ENCODE data around the gene ZNF691.

Gene ZNF691

DNA sequence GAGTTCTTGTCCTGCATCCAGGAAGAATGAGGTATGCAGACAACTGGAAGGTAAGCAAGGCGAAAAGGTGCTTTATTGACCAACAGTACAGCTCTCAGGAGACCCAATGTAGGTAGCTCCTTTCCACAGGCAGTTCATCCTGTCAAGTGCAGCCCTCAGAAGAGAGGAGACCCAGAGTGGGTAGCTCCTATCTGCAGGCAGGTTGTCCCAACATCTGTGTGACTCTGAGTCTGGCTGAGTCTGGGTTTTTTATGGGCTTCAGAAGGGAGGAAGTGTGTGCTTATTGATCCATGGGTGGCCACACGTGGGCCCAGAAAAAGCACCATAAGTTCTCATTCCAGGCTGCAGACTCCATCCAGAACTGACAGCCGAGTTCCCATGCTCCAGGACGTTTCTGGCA is 34.0 kb downstream of the ZNF691 start:
- in situ Hi-C loops (cut with HindIII; ENCODE audit: low pct_ligation_motif_present, low sequenced_read_pairs) = no loop called here
- Histone ChIP-seq H3K36me3 (replicated peaks) (no peaks in the 10 kb centered on the region), H3K4me3 (ENCODE audit: low read depth, low read length) (no peak overlapping the region), H3K27ac (no peak overlapping the region), H3K27me3 (replicated peaks) (peaks cover 4% of the 10 kb centered on the region)
- no peak for DNase-seq
- TF ChIP-seq, protein P1, sequence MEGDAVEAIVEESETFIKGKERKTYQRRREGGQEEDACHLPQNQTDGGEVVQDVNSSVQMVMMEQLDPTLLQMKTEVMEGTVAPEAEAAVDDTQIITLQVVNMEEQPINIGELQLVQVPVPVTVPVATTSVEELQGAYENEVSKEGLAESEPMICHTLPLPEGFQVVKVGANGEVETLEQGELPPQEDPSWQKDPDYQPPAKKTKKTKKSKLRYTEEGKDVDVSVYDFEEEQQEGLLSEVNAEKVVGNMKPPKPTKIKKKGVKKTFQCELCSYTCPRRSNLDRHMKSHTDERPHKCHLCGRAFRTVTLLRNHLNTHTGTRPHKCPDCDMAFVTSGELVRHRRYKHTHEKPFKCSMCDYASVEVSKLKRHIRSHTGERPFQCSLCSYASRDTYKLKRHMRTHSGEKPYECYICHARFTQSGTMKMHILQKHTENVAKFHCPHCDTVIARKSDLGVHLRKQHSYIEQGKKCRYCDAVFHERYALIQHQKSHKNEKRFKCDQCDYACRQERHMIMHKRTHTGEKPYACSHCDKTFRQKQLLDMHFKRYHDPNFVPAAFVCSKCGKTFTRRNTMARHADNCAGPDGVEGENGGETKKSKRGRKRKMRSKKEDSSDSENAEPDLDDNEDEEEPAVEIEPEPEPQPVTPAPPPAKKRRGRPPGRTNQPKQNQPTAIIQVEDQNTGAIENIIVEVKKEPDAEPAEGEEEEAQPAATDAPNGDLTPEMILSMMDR (IDR thresholded peaks at IDR 0.05; ENCODE audit: low read depth, low read length, missing control alignments) = no peak

GRCh38 chr1:42886046-42886739 is 39.8 kb downstream of the ZNF691 start:
- no peaks in the 10 kb centered on the region for H3K27me3 ChIP-seq (replicated peaks)
- H3K36me3 ChIP-seq (replicated peaks) = no peaks in the 10 kb centered on the region
- no peak overlapping the region for H3K27ac ChIP-seq
- DNase-seq = no peak
- TF ChIP-seq, protein P1 (IDR thresholded peaks at IDR 0.05; ENCODE audit: low read depth, low read length, missing control alignments) = no peak
- no peak overlapping the region for H3K4me3 ChIP-seq (ENCODE audit: low read depth, low read length)
- in situ Hi-C loops (cut with HindIII; ENCODE audit: low pct_ligation_motif_present, low sequenced_read_pairs) = no loop called here

DNA sequence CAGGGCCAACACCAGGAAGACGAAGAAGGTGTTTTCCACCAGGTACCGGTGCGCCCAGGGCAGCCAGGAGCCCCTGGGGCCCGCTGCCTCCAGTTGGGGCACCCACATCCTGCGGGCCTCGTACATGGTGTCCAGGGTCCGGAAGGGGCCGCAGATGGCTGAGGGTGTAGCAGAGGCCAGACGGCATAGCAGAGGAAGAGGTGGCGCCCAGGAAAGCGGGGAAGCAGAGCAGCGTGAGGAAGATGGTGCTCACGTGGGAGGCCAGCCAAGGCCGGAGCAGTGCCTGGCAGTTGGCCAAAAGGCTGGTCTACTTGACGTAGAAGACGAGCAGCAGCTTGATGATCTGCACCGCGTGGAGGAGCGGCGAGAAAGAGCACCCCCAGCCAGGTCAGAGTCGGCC is 40.4 kb downstream of the ZNF691 start:
- no peak for DNase-seq
- TF ChIP-seq, protein P1 (IDR thresholded peaks at IDR 0.05; ENCODE audit: low read depth, low read length, missing control alignments) = no peak
- in situ Hi-C loops (cut with HindIII; ENCODE audit: low pct_ligation_motif_present, low sequenced_read_pairs) = no loop called here

DNA sequence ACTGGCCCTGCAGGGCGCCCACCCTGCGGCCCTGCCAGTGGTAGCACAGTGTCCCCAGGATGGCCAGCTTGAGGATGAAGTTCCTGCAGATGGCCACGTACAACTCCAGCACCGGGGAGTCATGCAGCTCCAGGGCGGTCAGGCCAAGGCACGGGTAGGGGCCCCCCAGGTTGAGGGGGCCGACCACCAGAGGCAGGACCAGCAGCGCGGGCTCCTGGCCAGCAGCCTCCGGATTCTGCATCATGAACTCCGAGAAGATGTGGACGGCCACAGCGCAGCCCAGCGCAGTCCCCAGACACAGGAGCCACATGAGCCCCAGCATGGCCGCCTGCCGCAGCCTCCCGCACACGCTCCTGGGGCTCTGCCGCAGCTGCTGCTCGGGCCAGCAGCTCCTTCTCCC is 41.0 kb downstream of the ZNF691 start:
- TF ChIP-seq, protein P1 (IDR thresholded peaks at IDR 0.05; ENCODE audit: low read depth, low read length, missing control alignments) = no peak
- in situ Hi-C loops (cut with HindIII; ENCODE audit: low pct_ligation_motif_present, low sequenced_read_pairs) = no loop called here
- H3K27ac ChIP-seq = no peak overlapping the region
- no peaks in the 10 kb centered on the region for H3K27me3 ChIP-seq (replicated peaks)
- H3K36me3 ChIP-seq (replicated peaks) = no peaks in the 10 kb centered on the region
- DNase-seq = no peak
- H3K4me3 ChIP-seq (ENCODE audit: low read depth, low read length) = no peak overlapping the region

More for the DNA sequence above, 40.4 kb downstream of the ZNF691 start:
- no peaks in the 10 kb centered on the region for H3K27me3 ChIP-seq (replicated peaks)
- no peak overlapping the region for H3K27ac ChIP-seq
- no peaks in the 10 kb centered on the region for H3K36me3 ChIP-seq (replicated peaks)
- H3K4me3 ChIP-seq (ENCODE audit: low read depth, low read length) = no peak overlapping the region

DNA sequence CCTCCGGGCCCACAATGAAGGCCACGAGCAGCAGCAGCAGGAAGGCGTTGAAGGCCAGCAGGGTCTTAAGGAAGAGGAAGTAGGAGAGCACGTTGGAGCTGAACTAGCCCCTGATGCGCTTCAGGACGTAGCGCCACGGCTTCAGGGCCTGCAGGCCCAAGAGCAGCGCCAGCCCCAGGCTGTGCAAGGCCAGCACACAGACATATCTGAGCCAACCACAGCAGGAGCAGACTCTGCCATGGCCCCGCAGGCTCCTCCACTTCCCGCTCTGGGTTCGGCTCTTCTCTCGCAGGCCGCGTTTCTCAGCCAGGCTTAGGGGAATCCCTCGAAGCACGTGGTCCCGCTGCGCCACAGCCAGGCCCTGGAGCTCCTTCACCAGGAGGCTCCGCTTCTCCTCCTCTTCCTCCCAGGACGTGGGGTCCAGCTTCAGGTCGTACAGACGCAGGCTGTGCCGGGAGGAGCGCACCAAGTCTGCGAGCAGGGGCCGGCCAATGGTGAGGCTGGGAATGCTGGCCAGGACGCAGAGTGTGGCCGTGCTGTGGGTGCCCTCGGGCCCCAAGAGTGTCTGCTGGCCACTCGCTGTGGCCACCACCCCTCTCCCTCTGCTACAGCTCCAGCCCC is 41.7 kb downstream of the ZNF691 start:
- no peak for DNase-seq
- no peak overlapping the region for H3K4me3 ChIP-seq (ENCODE audit: low read depth, low read length)
- H3K36me3 ChIP-seq (replicated peaks) = no peaks in the 10 kb centered on the region
- in situ Hi-C loops (cut with HindIII; ENCODE audit: low pct_ligation_motif_present, low sequenced_read_pairs) = no loop called here
- no peak overlapping the region for H3K27ac ChIP-seq
- TF ChIP-seq, protein P1 (IDR thresholded peaks at IDR 0.05; ENCODE audit: low read depth, low read length, missing control alignments) = no peak
- no peaks in the 10 kb centered on the region for H3K27me3 ChIP-seq (replicated peaks)

All from brain microvascular endothelial cell (primary cell).